Astrocyte of the cerebellum (primary cell): ENCODE results near the gene CLASP1.

Experiments used
- DNase-seq: peaks from one replicate; pipeline ENCODE4 v3.0.0-alpha.2; 2011; ENCODE audit warnings: low read depth
- H3K4me3 ChIP-seq: 2 replicates; pipeline ENCODE4 v1.5.1; 2011; ENCODE audit warnings: mild to moderate bottlenecking, low read depth, low read length, moderate library complexity
- in situ Hi-C: cut with HindIII; loops from 2 replicates; pipeline ENCODE4 v1.10.0; 2017; ENCODE audit warnings: low sequenced_read_pairs
- TF ChIP-seq, protein P1 (sequence below): IDR thresholded peaks from 2 replicates; pipeline ENCODE4 v1.5.1; 2012; ENCODE audit warnings: low read length, low read depth, moderate library complexity, mild to moderate bottlenecking; ENCODE audit errors: missing control alignments

Gene CLASP1

DNA sequence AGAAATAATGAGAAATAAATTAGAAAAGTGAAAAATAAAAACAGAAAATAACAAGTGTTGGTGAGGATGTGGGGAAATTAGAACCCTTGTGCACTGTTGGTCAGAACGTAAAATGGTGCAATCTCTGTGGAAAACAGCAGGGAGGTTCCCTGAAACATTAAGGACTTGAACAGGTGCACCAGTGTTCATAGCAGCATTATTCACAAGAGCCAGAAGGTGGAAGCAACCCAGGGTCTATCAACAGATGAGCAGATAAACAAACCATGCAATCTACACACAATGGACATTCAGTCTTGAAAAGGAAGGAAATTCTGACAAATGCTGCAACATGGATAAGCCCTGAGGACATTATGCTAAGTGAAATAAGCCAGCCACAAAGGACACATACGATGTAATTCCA is 306.1 kb downstream of the CLASP1 start:
- no peak for DNase-seq
- in situ Hi-C loops, result no loop called here
- H3K4me3 ChIP-seq, result no peak overlapping the region
- TF ChIP-seq, protein P1, sequence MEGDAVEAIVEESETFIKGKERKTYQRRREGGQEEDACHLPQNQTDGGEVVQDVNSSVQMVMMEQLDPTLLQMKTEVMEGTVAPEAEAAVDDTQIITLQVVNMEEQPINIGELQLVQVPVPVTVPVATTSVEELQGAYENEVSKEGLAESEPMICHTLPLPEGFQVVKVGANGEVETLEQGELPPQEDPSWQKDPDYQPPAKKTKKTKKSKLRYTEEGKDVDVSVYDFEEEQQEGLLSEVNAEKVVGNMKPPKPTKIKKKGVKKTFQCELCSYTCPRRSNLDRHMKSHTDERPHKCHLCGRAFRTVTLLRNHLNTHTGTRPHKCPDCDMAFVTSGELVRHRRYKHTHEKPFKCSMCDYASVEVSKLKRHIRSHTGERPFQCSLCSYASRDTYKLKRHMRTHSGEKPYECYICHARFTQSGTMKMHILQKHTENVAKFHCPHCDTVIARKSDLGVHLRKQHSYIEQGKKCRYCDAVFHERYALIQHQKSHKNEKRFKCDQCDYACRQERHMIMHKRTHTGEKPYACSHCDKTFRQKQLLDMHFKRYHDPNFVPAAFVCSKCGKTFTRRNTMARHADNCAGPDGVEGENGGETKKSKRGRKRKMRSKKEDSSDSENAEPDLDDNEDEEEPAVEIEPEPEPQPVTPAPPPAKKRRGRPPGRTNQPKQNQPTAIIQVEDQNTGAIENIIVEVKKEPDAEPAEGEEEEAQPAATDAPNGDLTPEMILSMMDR, result no peak

DNA sequence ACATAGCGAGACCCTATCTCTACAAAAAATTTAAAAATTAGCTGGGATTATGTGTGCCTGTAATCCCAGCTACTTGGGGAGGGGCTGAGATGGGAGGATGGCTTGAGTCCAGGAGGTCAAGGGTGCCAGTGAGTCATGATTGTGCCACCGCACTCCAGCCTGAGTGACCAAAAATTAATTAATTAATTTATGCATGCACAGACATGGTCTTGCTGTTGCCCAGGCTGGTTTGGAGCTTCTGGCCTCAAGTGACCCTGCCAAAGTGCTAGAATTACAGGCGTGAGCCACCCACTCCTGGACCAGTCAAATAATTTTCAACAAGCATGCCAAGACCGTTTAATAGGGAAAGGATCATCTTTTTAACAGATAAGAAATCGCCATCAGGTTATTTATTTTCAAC is 306.5 kb downstream of the CLASP1 start:
- TF ChIP-seq, protein P1, result no peak
- in situ Hi-C loops, result no loop called here
- DNase-seq, result no peak

DNA sequence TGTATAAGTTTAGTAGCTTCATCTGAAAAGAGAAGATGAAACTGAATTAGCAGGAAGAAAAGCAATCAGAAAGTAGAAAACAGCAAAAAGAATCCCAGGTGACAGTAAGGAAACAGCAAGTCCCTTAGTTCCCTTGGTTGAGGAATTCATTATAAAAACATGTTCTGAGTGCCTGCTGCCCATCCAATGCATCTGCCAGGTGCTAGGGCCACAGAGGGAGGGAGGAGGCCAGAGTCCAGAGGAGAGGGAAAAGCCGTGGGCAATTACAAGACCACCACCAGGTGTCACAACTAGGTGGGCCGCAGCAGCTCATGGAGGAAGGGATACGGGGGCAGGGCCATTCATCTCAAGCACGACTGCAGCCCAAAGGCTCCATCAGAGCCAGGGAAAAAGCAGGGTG is 308.3 kb downstream of the CLASP1 start:
- in situ Hi-C loops, result no loop called here
- TF ChIP-seq, protein P1, result no peak
- no peak overlapping the region for H3K4me3 ChIP-seq
- DNase-seq, result no peak

More for the DNA sequence above, 306.5 kb downstream of the CLASP1 start:
- H3K4me3 ChIP-seq, result no peak overlapping the region

DNA sequence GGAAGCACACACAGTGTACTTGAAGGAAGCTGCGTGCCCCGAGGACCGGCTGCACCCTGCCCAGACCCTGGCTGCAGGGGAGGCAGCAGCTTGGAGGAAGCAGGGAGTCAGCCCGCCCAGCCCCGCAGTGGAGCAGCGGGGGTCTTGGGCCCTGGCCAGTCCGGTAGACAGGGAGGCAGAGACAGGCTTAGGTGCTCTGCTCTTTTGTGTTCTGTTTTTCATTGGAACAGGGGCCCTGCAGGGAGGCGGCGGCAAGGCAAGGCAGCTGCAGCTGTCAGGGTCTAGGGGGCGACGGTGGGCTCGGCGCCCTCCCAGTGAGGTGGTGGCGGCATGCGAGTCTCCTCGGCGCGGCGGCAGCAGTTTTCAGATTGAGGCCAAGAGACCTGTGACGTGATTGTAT is 311.0 kb downstream of the CLASP1 start:
- no peak overlapping the region for H3K4me3 ChIP-seq
- in situ Hi-C loops, result no loop called here
- DNase-seq, result no peak
- TF ChIP-seq, protein P1, result no peak

DNA sequence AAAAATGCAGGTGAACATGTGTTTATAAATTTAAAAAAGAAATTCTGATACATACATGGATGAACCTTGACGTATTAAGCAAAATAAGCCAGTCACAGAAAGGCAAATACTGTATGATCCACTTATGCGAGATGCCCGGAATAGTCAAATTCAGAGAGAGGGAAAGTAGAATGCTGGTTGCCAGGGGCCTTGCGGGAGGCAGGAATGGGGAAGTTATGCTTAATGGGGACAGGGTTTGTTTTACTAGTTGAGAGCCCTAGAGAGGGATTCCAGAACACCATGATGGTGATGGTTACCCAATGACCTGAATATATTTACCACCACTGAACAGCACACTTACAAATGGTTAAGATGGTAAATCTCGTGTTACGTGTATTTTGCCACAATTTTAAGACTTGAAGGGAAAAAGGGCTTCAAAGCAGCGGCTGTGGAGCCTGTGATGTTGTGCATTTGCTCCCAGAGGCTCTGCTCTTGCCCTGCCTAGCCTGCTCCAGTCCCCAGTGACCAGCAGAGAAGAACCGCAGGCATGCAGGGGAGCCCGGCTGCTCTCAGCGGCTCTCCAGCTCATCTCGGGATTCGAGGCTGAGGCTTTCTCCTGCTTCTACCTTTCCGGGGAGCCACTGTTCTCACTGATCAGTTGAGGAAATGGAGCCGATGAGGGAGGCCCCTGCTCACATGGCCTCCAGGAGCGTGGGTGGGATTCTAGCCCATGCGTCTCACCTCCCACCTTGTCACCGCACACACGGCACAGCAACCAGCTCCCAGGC is 312.6 kb downstream of the CLASP1 start:
- in situ Hi-C loops, result no loop called here
- TF ChIP-seq, protein P1, result no peak
- no peak overlapping the region for H3K4me3 ChIP-seq
- no peak for DNase-seq

DNA sequence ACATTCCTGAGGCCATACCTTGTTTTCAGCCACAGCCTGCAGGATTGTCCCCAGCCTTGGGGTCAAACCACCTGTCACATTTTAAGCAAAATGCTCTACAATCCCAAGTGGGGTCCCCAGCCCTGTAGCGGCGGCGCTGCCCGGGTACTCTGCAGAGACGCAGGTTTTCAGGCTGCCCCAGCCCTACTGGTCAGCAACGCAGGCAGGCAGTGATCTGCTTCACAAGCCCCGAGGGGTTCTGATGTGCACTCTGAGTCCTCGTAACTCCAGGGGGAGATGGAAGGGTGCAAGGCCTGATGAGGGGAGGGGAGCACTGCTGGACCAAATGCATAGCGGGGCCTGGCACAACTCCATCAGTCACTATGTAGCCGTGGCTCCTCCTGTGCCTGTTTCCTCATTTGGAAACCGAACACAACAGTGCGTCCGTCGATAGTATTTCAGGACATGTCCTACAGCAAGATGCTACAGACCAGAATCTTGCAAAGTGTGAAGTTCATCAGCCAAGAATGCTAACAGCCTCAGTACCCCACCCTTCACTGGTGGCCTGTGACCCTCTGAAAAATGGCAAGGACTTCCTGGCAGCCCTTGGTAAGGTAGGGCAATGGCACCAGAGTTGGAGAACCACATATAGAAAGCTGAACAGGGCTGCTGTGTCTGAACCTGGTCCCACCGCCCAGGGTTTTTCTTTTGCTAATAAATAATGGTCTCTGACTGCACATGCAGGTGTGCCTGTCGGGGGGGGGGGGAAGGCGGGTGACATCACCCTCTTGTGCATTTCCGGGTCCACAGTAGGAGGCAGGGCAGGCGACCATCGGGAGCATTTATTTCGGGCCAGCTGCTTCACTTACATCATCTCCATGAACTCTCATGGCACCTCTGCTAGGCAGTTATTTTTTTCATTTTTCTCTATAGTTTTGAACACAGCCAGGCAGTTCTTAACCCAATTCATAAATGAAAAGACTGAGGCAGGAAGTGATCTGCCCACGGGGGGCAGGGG is 313.7 kb downstream of the CLASP1 start:
- no peak for DNase-seq
- H3K4me3 ChIP-seq, result no peak overlapping the region
- TF ChIP-seq, protein P1, result no peak
- in situ Hi-C loops, result no loop called here
